Panc1 (cell line): ENCODE results near the gene PFN2. TPM values are rescaled to one million over a fixed set of nuclear protein-coding genes. Genes with fewer than 3 reads are reported as not detected.

Source experiments
- ATAC-seq: fragments of 200-7000 bp; cut with Tn5 transposase; 2 replicates; pipeline ENCODE4 v1.9.1; 2020; ENCODE audit warnings: mild to moderate bottlenecking, moderate library complexity
- BruUV-seq: library from RNA; stranded (reverse); fragments of 400-500 nt; replicated peaks from 2 replicates; lab custom pipeline; 2021; lab: Mats Ljungman, UMichigan
- CTCF ChIA-PET: fragments of 300-600 bp; sonication (Branson Sonifier 250); formaldehyde crosslinking; loops from one replicate; lab custom pipeline; 2022; ENCODE audit warnings: antibody characterized with exemption; lab: Charles Lee
- POLR2A ChIA-PET: fragments of 300-600 bp; sonication (Branson Sonifier 250); formaldehyde crosslinking; loops from one replicate; lab custom pipeline; 2022; ENCODE audit warnings: antibody characterized with exemption; lab: Charles Lee
- DNase-seq: peaks from one replicate; pipeline ENCODE4 v3.0.0-alpha.2; 2010; ENCODE audit warnings: low read depth, low spot score
- H3K27ac ChIP-seq: 2 replicates; pipeline ENCODE4 v1.5.1; 2011; ENCODE audit warnings: mild to moderate bottlenecking, low read length, inconsistent platforms
- H3K27me3 ChIP-seq: fragments of 200-500 bp; sonication (Bioruptor generic); 2 replicates; pipeline ENCODE4 v1.6.0; 2014; ENCODE audit warnings: low read length, inconsistent platforms; ENCODE audit not compliant: control insufficient read depth, insufficient read depth
- H3K36me3 ChIP-seq: fragments of 200-500 bp; sonication (Bioruptor generic); 2 replicates; pipeline ENCODE4 v1.5.1; 2014; ENCODE audit warnings: inconsistent platforms, mild to moderate bottlenecking, low read length, moderate library complexity; ENCODE audit not compliant: control insufficient read depth, insufficient read depth
- H3K4me1 ChIP-seq: 2 replicates; pipeline ENCODE4 v1.5.1; 2011; ENCODE audit warnings: inconsistent platforms, mild to moderate bottlenecking, low read length, moderate library complexity; ENCODE audit not compliant: control insufficient read depth, insufficient read depth
- H3K4me3 ChIP-seq, 2 experiments: 2 replicates each; pipeline ENCODE4 v1.5.1; 2011 to 2012; ENCODE audit warnings: low read depth in 2 of 2, low read length in 2 of 2, mild to moderate bottlenecking in 2 of 2, inconsistent platforms in 1 of 2, moderate library complexity in 1 of 2
- H3K9me3 ChIP-seq: fragments of 200-500 bp; sonication (Bioruptor generic); 2 replicates; pipeline ENCODE4 v1.5.1; 2014; ENCODE audit warnings: low read depth, mild to moderate bottlenecking, inconsistent platforms, low read length, moderate library complexity; ENCODE audit not compliant: control insufficient read depth, insufficient read depth
- POLR2AphosphoS5 ChIP-seq: IDR thresholded peaks from 2 replicates; pipeline ENCODE4 v1.6.1; 2012; ENCODE audit warnings: mild to moderate bottlenecking, low read depth, low read length, moderate library complexity
- SIN3A ChIP-seq: IDR thresholded peaks from 2 replicates; pipeline ENCODE4 v1.6.1; 2012; ENCODE audit warnings: low read depth, mild to moderate bottlenecking, low read length, moderate library complexity, borderline replicate concordance; ENCODE audit not compliant: insufficient read depth
- TCF7L2 ChIP-seq: IDR thresholded peaks from 2 replicates; pipeline ENCODE4 v1.6.1; 2011; ENCODE audit warnings: mild to moderate bottlenecking, low read depth, low read length, inconsistent platforms
- in situ Hi-C: cut with HindIII; loops from 2 replicates; pipeline ENCODE4 v1.10.0; 2016; ENCODE audit warnings: low sequenced_read_pairs, low pct_unique_long_range_greater_than_20kb
- intact Hi-C: fragments of 100-400 bp; cut with micrococcal nuclease; formaldehyde crosslinking; loops from one replicate; pipeline ENCODE4 v1.10.0; 2022; ENCODE audit not compliant: unreplicated experiment
- total RNA-seq: library from RNA; stranded (reverse); gene quantifications from one replicate; pipeline ENCODE4 v1.2.1, GENCODE V29; 2021; ENCODE audit not compliant: unreplicated experiment
- TF ChIP-seq, protein P1 (sequence below): fragments of 450-650 bp; IDR thresholded peaks from 2 replicates; pipeline ENCODE4 v1.5.1; 2017; ENCODE audit warnings: mild to moderate bottlenecking
- TF ChIP-seq, protein P2 (sequence below), 2 experiments: IDR thresholded peaks; 2 replicates each; pipeline ENCODE4 v1.6.1; 2011 to 2012; ENCODE audit warnings: low read depth in 2 of 2, control low read depth in 1 of 2, low read length in 1 of 2, mild to moderate bottlenecking in 1 of 2, moderate library complexity in 1 of 2; ENCODE audit not compliant: insufficient read depth in 1 of 2

Gene PFN2
- total RNA-seq, 1 experiment from 2014 or later, result 220 TPM

DNA sequence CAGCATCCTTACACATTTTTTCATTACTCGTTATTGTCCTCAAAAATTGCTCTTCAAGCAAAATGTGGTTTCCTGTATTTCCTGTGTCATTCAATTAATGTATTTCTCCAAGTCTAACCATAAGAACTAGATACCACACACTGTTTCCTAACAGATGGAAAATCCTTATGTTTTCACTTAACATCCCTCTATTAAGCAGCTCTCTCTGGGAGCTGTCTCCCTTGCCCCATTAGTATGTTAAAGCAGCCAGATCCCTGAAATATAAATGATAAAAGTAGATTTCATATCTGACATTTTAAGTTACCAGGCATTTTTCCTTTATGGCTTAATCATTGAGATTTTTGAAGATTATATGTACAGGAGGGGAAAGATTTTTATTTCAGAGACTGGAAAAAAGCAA is 15.9 kb downstream of the PFN2 start:
- Histone ChIP-seq H3K27ac (no peak overlapping the region), H3K4me3 (no peak overlapping the region), H3K4me1 (no peaks in the 10 kb centered on the region), H3K36me3 (peaks cover 14% of the 10 kb centered on the region), H3K27me3 (no peaks in the 10 kb centered on the region), H3K9me3 (no peaks in the 10 kb centered on the region)
- DNase-seq (no peak), ATAC-seq (no peak)
- ChIA-PET CTCF (interaction anchor here (0.7 kb wide), 1 partner anchor 251 kb away, joined by 3 read pairs; no protein-coding TSS in a partner anchor), POLR2A (no interaction called here)
- intact Hi-C loops (no loop called here), in situ Hi-C loops (no loop called here)
- no TSS peak for BruUV-seq
- TF ChIP-seq, protein P1, sequence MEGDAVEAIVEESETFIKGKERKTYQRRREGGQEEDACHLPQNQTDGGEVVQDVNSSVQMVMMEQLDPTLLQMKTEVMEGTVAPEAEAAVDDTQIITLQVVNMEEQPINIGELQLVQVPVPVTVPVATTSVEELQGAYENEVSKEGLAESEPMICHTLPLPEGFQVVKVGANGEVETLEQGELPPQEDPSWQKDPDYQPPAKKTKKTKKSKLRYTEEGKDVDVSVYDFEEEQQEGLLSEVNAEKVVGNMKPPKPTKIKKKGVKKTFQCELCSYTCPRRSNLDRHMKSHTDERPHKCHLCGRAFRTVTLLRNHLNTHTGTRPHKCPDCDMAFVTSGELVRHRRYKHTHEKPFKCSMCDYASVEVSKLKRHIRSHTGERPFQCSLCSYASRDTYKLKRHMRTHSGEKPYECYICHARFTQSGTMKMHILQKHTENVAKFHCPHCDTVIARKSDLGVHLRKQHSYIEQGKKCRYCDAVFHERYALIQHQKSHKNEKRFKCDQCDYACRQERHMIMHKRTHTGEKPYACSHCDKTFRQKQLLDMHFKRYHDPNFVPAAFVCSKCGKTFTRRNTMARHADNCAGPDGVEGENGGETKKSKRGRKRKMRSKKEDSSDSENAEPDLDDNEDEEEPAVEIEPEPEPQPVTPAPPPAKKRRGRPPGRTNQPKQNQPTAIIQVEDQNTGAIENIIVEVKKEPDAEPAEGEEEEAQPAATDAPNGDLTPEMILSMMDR, result no peak
- TF ChIP-seq POLR2AphosphoS5, result no peak

DNA sequence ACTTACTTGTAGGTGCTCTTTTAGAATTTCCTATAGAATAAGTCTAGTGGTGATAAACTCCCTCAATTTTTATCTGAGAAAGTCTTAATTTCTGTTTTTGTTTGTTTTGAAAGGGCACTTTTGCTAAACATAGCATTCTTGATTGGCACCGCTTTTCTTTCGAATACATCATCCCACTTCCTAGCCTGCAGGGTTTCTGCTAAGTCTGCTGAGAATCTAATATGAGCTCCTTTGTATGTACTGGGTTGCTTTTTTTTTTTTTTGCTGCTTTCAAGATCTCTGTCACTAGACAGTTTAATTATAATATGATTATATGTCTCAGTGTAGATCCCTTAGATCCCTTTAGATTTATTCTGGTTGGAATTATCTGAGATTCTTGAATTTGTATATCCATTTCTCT is 21.5 kb downstream of the PFN2 start:
- H3K9me3 ChIP-seq, result no peaks in the 10 kb centered on the region
- ATAC-seq (no peak), DNase-seq (no peak)
- H3K27ac ChIP-seq, result no peak overlapping the region
- TF ChIP-seq, protein P1, result no peak
- TF ChIP-seq TCF7L2 (no peak), POLR2AphosphoS5 (no peak), SIN3A (no peak)
- TF ChIP-seq, protein P2, sequence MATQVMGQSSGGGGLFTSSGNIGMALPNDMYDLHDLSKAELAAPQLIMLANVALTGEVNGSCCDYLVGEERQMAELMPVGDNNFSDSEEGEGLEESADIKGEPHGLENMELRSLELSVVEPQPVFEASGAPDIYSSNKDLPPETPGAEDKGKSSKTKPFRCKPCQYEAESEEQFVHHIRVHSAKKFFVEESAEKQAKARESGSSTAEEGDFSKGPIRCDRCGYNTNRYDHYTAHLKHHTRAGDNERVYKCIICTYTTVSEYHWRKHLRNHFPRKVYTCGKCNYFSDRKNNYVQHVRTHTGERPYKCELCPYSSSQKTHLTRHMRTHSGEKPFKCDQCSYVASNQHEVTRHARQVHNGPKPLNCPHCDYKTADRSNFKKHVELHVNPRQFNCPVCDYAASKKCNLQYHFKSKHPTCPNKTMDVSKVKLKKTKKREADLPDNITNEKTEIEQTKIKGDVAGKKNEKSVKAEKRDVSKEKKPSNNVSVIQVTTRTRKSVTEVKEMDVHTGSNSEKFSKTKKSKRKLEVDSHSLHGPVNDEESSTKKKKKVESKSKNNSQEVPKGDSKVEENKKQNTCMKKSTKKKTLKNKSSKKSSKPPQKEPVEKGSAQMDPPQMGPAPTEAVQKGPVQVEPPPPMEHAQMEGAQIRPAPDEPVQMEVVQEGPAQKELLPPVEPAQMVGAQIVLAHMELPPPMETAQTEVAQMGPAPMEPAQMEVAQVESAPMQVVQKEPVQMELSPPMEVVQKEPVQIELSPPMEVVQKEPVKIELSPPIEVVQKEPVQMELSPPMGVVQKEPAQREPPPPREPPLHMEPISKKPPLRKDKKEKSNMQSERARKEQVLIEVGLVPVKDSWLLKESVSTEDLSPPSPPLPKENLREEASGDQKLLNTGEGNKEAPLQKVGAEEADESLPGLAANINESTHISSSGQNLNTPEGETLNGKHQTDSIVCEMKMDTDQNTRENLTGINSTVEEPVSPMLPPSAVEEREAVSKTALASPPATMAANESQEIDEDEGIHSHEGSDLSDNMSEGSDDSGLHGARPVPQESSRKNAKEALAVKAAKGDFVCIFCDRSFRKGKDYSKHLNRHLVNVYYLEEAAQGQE (IDR thresholded peaks at IDR 0.05; ENCODE audit: insufficient read depth in 1 of 2, low read depth in 2 of 2, low read length in 1 of 2), result no peak
- CTCF ChIA-PET, result no interaction called here
- no peaks in the 10 kb centered on the region for H3K36me3 ChIP-seq
- intact Hi-C loops (no loop called here), in situ Hi-C loops (no loop called here)
- no peaks in the 10 kb centered on the region for H3K27me3 ChIP-seq
- POLR2A ChIA-PET, result interaction anchor here (0.6 kb wide), 1 partner anchor 160 kb away, joined by 5 read pairs; no protein-coding TSS in a partner anchor
- no TSS peak for BruUV-seq
- no peaks in the 10 kb centered on the region for H3K4me1 ChIP-seq
- H3K4me3 ChIP-seq, result no peak overlapping the region
